Measurements from ENCODE around the gene ACADSB.
A peak's percentile ranks its signal among the peaks of the same experiment; 100 is the strongest.

ACADSB gene

DNA sequence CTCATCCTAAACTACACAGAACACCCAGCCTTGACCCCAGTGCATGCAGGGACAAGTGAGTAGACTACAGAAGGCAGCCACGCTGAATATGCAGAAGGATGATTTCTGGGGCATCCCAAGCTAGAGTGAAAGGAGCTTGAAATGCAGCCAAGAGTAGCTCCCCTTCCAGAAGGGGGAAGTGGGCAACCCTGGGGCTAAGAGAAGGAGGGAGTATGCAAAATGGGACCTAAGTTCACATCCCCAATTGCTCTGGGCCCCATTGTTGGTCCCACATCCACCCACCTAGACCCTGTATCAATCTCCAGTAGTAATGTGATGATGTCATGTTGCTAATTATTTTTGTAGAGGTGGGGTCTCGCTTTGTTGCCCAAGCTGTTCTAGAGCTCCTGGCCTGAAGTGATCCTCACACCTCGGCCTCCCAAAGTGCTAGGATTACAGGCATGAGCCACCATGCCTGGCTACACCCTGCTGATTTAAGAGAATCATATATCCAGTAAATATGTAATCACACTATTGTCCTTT is 34.2 kb upstream of the ACADSB start:
- Histone ChIP-seq H3K79me2 (no peaks in the 10 kb centered on the region), H3K27ac (no peak overlapping the region), H3K4me2 (ENCODE audit: low read length) (no peak overlapping the region), H3K27me3 (ENCODE audit: control insufficient read depth, insufficient read depth, low read length) (no peaks in the 10 kb centered on the region), H2AFZ (no peak overlapping the region), H3K4me3 (ENCODE audit: low read depth, low read length) (no peak overlapping the region), H3K4me1 (peaks cover 2% of the 10 kb centered on the region), H3K9me3 (ENCODE audit: control insufficient read depth, low read length) (no peaks in the 10 kb centered on the region), H3K9ac (no peak overlapping the region), H3K36me3 (ENCODE audit: control insufficient read depth, insufficient read depth, low read length) (no peaks in the 10 kb centered on the region)
- TF ChIP-seq CTCF (IDR thresholded peaks at IDR 0.05), result no peak

DNA sequence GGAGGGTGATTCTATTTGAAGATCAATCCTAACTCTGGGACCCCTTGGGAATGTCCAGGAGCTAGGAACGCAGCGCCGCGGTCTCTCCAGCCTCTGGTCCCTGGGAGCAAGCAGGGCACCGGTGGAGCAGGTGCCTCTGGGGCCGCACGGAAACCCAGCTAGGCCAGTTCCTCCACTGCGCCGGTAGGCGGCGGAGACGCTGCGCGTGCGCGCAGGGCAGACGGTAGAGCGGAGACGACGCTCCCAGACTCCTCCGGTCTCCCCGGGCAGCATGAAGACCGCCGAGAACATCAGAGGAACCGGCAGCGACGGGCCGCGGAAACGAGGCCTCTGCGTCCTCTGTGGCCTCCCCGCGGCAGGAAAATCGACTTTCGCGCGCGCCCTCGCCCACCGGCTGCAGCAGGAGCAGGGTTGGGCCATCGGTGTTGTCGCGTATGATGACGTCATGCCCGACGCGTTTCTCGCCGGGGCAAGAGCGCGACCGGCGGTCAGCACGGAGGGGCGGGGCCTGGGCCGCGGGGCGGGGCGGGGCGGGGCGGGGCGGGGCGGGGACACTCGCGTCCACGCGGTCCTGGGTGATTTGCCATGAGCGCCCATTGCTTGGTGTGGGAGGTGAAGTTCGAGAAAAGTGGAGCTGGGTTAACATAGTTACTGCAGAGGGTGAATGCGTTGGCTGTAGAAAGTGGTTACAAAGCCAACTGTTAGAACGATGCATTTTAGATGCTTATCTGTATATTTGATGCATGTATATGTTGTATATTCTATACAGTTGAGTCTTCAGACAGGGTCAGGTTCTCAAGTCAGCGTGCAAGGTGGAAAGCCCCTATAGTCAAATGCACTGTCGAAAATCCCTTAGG is 28.4 kb upstream of the ACADSB start, which contains the start of gene PSTK:
TSS of gene PSTK (plus strand) at position 193 of the 857 bp plus-strand sequence. CDS start at position 272, 79 bp downstream.
- H3K27ac ChIP-seq, result peak within 1 kb of the TSS; percentile 95
- TF ChIP-seq CTCF (IDR thresholded peaks at IDR 0.05), result peak; percentile 97
- H3K4me2 ChIP-seq (ENCODE audit: low read length), result peak within 1 kb of the TSS; percentile 96

DNA sequence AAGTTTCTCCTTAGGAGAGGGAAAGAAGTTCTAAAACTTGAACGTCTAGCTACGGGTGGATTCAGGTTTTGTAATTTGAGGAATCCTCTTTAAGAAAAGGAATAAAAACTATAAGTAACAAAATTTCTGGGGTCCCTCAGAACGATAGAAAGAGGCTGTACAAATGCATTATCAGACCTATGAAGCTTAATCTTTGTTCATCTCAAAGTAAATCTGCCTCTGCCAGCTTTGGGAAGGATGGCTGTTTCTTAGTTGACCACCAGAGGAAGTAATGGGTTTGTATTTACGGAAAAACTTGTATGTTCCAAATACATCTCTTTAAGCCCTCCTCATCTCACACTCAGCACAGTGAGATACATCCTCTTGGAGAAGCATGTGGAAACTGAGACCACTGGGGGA is 27.7 kb upstream of the ACADSB start:
- Histone ChIP-seq H3K9me3 (ENCODE audit: control insufficient read depth, low read length) (no peaks in the 10 kb centered on the region), H3K79me2 (no peaks in the 10 kb centered on the region), H3K4me1 (peaks cover 2% of the 10 kb centered on the region), H3K27ac (no peak overlapping the region), H3K27me3 (ENCODE audit: control insufficient read depth, insufficient read depth, low read length) (no peaks in the 10 kb centered on the region), H3K4me2 (ENCODE audit: low read length) (peak overlapping the region; percentile 70), H3K36me3 (ENCODE audit: control insufficient read depth, insufficient read depth, low read length) (no peaks in the 10 kb centered on the region), H3K9ac (no peak overlapping the region), H3K4me3 (ENCODE audit: low read depth, low read length) (peak overlapping the region; percentile 37), H2AFZ (peak overlapping the region; percentile 60)
- TF ChIP-seq CTCF (IDR thresholded peaks at IDR 0.05), result peak; percentile 26

More for the DNA sequence above, 28.4 kb upstream of the ACADSB start, which contains the start of gene PSTK:
- H3K4me3 ChIP-seq (ENCODE audit: low read depth, low read length), result peak within 1 kb of the TSS; percentile 83
- H3K27me3 ChIP-seq (ENCODE audit: control insufficient read depth, insufficient read depth, low read length), result no peaks in the 10 kb centered on the region
- peak within 1 kb of the TSS; percentile 12 for H3K9ac ChIP-seq
- peaks cover 2% of the 10 kb centered on the region for H3K4me1 ChIP-seq
- H3K9me3 ChIP-seq (ENCODE audit: control insufficient read depth, low read length), result no peaks in the 10 kb centered on the region
- H2AFZ ChIP-seq, result peak within 1 kb of the TSS; percentile 98
- no peaks in the 10 kb centered on the region for H3K36me3 ChIP-seq (ENCODE audit: control insufficient read depth, insufficient read depth, low read length)
- H3K79me2 ChIP-seq, result no peaks in the 10 kb centered on the region

DNA sequence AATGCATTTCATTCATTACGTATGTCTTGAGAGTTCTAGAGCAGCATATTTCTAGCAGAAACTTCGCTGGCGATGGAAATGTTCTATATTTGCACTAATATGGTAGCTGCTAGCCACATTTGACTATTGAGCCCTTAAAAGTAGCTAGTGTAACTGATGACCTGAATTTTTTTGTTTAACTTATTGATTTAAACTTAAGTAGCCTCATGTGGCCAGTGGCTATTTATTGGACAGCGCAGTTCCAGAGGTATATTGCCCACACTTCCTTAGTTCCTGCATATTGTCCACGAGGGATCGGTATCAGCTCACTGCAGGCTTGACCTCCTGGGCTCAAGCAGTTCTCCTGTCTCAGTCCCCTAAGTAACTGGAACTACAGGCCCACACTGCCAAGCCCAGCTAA is 24.9 kb upstream of the ACADSB start:
- Histone ChIP-seq H3K79me2 (no peaks in the 10 kb centered on the region), H3K4me1 (peaks cover 2% of the 10 kb centered on the region), H3K27me3 (ENCODE audit: control insufficient read depth, insufficient read depth, low read length) (no peaks in the 10 kb centered on the region), H2AFZ (no peak overlapping the region), H3K9ac (no peak overlapping the region), H3K4me2 (ENCODE audit: low read length) (no peak overlapping the region), H3K27ac (no peak overlapping the region), H3K4me3 (ENCODE audit: low read depth, low read length) (no peak overlapping the region), H3K9me3 (ENCODE audit: control insufficient read depth, low read length) (no peaks in the 10 kb centered on the region), H3K36me3 (ENCODE audit: control insufficient read depth, insufficient read depth, low read length) (no peaks in the 10 kb centered on the region)
- TF ChIP-seq CTCF (IDR thresholded peaks at IDR 0.05), result no peak

Measured in parathyroid adenoma (tissue), 2 donors.